GM18499 (cell line): ENCODE measurements around the gene CCNYL1.

Experiments
- ATAC-seq: cut with Tn5 transposase; IDR thresholded peaks from one replicate; pipeline ENCODE4 v1.9.1; 2021; ENCODE audit warnings: moderate number of reproducible peaks; ENCODE audit not compliant: insufficient read depth, unreplicated experiment

CCNYL1 gene

GRCh38 chr2:207783514-207783913, 72.1 kb downstream of the CCNYL1 start:
- ATAC-seq = no peak

DNA sequence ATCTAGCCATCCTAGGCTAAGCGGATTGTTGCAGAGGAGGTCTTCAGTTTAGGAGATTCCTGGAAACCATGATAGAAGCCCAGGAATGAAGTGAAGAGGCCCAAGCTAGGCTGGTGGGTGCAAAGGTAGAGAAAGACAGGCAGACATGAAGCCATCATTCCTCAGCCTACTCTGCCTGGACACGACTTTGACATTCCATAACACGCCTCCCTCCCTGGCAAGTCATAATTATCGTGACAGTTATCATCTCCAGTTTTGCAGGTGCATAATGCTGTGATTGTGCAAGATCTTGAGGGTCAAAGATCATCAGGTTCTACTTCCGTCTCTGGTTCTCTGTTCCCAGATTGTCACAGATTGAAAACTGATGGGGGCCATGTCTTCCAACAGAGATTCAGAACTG, 73.5 kb downstream of the CCNYL1 start:
- ATAC-seq = no peak

GRCh38 chr2:207787017-207787416, 75.6 kb downstream of the CCNYL1 start:
- ATAC-seq = no peak

- ATAC-seq = no peak
These were observed 76.4 kb downstream of the CCNYL1 start for GRCh38 chr2:207787800-207788199.

GRCh38 chr2:207790898-207791297, 79.5 kb downstream of the CCNYL1 start:
- no peak for ATAC-seq

- ATAC-seq = no peak
These were observed 80.3 kb downstream of the CCNYL1 start for GRCh38 chr2:207791579-207792243.

DNA sequence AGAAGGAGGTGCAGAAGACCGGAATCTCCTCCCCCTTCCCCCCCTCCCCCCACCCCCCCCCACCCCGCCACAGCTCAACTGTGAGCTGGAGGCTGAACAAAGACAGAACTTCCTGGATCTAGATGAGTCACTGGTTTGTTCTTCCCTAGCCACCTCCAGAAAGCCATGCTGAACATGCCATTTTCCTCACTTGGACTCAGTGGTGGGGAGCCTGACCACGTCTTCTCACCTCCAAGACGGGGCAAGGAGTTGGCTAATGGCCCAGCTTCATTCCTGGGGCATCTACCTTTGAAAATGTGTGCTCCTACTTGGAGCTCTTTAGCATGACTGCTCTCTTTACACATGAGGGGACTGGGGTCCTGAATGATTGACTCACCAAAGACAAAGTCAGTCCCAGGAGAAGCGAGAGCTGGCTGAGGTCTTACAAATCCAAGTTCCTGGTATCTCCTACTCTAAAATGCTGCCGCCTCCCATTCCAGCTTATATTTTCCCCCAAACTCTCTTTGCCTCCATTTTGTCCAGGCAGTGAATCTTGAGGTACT, 80.9 kb downstream of the CCNYL1 start:
- no peak for ATAC-seq

DNA sequence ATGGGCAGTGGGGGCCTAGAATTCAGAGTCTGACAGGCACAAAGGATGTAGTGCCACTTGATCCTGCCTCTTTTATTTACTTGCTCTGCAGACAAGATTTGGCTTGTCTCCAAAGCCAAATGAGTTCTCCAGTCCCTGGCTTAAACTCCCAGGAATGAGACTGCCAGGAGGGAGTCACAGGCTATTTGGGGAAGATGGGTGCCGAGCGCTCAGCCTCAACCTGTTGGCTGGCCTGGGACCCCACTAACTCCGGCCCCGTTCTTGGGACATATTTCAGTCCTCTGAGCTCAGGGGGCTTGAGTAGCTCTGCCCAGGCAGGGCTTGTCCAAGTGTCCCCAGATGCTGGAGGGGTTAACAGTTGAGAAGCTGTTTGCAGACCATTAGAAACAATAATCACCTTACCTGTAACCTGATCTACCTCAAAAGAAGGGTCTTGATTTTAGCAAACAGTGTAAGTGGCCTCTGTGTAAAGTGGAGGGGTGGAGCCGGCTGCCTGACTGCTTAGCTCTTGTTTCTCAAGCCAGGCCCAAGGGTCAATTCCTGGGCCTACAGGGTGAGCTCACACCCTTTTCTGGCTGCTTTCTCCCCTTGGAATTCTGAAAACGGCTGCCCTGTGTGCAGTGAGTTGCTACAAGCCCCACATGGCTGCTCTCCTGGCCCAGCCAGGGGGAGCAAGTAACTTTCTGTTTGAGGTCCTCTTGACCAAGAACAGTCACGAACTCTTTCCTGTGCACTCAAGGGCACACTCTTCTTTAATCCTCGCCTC, 85.3 kb downstream of the CCNYL1 start:
- ATAC-seq = no peak

- ATAC-seq = no peak
These were observed 89.8 kb downstream of the CCNYL1 start for GRCh38 chr2:207801259-207801658.

GRCh38 chr2:207802650-207803049, 91.2 kb downstream of the CCNYL1 start:
- no peak for ATAC-seq
